Vagina (tissue), 2 donors: ENCODE data around the gene ZNF726.

Source experiments
- CTCF ChIP-seq, 3 experiments: fragments of 450-650 bp in 2 of 3; fragments of 200-600 bp in 1 of 3; sonication (generic) in 1 of 3; IDR thresholded peaks; one replicate each; pipeline ENCODE4 v1.5.1; 2017 to 2019; ENCODE audit warnings: antibody characterized with exemption in 3 of 3, mild to moderate bottlenecking in 2 of 3, moderate library complexity in 2 of 3
- POLR2A ChIP-seq, 2 donors: fragments of 450-650 bp; IDR thresholded peaks; one replicate each; pipeline ENCODE4 v1.6.1; 2017; ENCODE audit warnings: antibody characterized with exemption in 2 of 2, mild to moderate bottlenecking in 2 of 2, moderate library complexity in 2 of 2
- POLR2AphosphoS5 ChIP-seq, 2 donors: sonication (generic); formaldehyde crosslinking; IDR thresholded peaks; one replicate each; pipeline ENCODE4 v1.9.0; 2017; ENCODE audit warnings: antibody characterized with exemption in 2 of 2, mild to moderate bottlenecking in 2 of 2, low read depth in 1 of 2; ENCODE audit not compliant: insufficient read depth in 1 of 2

DNA sequence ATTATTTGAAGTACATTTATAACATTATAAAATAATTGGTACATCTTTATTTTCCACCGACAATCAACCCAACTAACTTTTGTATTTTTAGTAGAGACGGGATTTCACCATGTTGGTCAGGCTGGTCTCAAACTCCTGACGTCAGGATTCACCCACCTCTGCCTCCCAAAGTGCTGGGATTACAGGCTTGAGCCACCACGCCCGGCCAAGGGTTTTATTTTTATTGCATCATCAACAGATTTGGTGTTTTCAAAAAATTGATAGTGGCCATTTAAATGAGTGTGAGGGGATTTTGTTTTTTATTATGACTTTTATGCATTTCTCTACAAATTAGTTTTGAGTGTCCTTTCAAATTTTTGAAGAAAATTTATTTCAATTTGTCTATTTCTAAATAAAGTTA lies 10.6 kb downstream of the ZNF726 start:
- TF ChIP-seq CTCF (IDR thresholded peaks at IDR 0.05) (no peak), POLR2AphosphoS5 (IDR thresholded peaks at IDR 0.05; ENCODE audit: insufficient read depth in 1 of 2, low read depth in 1 of 2) (no peak), POLR2A (IDR thresholded peaks at IDR 0.05) (no peak)
